H9 (cell line): ENCODE measurements around the gene SPACA5. TPM values are rescaled to one million over a fixed set of nuclear protein-coding genes. Genes with fewer than 3 reads are reported as not detected.
"Not testable (repeated sequence)": the region's sequence is repeated elsewhere in the genome, so short reads cannot be mapped to it uniquely, and the experiment has no call there.

Experiments used
- DNase-seq: peaks from one replicate; pipeline ENCODE4 v3.0.0-alpha.2; 2017
- H2AFZ ChIP-seq: one replicate; pipeline ENCODE4 v1.6.1; 2013; ENCODE audit warnings: mild to moderate bottlenecking, low read length, control low read depth, moderate library complexity
- H2AK5ac ChIP-seq: 2 replicates; pipeline ENCODE4 v1.6.1; 2013; ENCODE audit warnings: low read length, control low read depth, mixed read lengths; ENCODE audit not compliant: insufficient read length
- H2BK120ac ChIP-seq: one replicate; pipeline ENCODE4 v1.6.1; 2013; ENCODE audit warnings: low read depth, mild to moderate bottlenecking, low read length, control low read depth, inconsistent platforms; ENCODE audit not compliant: poor library complexity, severe bottlenecking
- H2BK12ac ChIP-seq: 2 replicates; pipeline ENCODE4 v1.6.1; 2013; ENCODE audit warnings: low read length, control low read depth, mixed read lengths, low read depth; ENCODE audit not compliant: insufficient read length
- H2BK15ac ChIP-seq: 2 replicates; pipeline ENCODE4 v1.6.1; 2013; ENCODE audit warnings: low read depth, low read length, control low read depth
- H2BK20ac ChIP-seq: one replicate; pipeline ENCODE4 v1.6.1; 2013; ENCODE audit warnings: low read depth, mild to moderate bottlenecking, low read length, control low read depth, inconsistent platforms; ENCODE audit not compliant: poor library complexity, severe bottlenecking
- H2BK5ac ChIP-seq: 2 replicates; pipeline ENCODE4 v1.6.1; 2013; ENCODE audit warnings: low read length, control low read depth, mixed read lengths; ENCODE audit not compliant: insufficient read length
- H3K14ac ChIP-seq: 2 replicates; pipeline ENCODE4 v1.6.1; 2013; ENCODE audit warnings: low read length, control low read depth; ENCODE audit not compliant: insufficient read depth
- H3K18ac ChIP-seq: 2 replicates; pipeline ENCODE4 v1.6.1; 2013; ENCODE audit warnings: low read depth, mild to moderate bottlenecking, mixed read lengths, low read length, control low read depth; ENCODE audit not compliant: insufficient read length
- H3K23ac ChIP-seq: 2 replicates; pipeline ENCODE4 v1.6.1; 2013; ENCODE audit warnings: low read length, control low read depth, mixed read lengths, low read depth; ENCODE audit not compliant: insufficient read length
- H3K23me2 ChIP-seq: 2 replicates; pipeline ENCODE4 v1.6.1; 2013; ENCODE audit warnings: low read depth, mild to moderate bottlenecking, mixed read lengths, low read length, control low read depth; ENCODE audit not compliant: insufficient read length, poor library complexity, severe bottlenecking
- H3K27ac ChIP-seq: 2 replicates; pipeline ENCODE4 v1.5.1; 2013; ENCODE audit warnings: low read length, control low read depth, mixed read lengths, low read depth; ENCODE audit not compliant: insufficient read length
- H3K27me3 ChIP-seq: 2 replicates; pipeline ENCODE4 v1.6.1; 2013; ENCODE audit warnings: low read length, control low read depth, inconsistent platforms; ENCODE audit not compliant: insufficient read depth
- H3K4ac ChIP-seq: 2 replicates; pipeline ENCODE4 v1.6.1; 2013; ENCODE audit warnings: low read depth, mild to moderate bottlenecking, control low read depth, inconsistent platforms, low read length, moderate library complexity
- H3K4me1 ChIP-seq: 2 replicates; pipeline ENCODE4 v1.6.1; 2013; ENCODE audit warnings: low read length, control low read depth, inconsistent platforms; ENCODE audit not compliant: insufficient read depth
- H3K4me2 ChIP-seq: 2 replicates; pipeline ENCODE4 v1.6.1; 2013; ENCODE audit warnings: low read length, control low read depth, mixed read lengths; ENCODE audit not compliant: insufficient read length, insufficient read depth
- H3K56ac ChIP-seq: 2 replicates; pipeline ENCODE4 v1.6.1; 2013; ENCODE audit warnings: low read depth, mild to moderate bottlenecking, mixed read lengths, low read length, control low read depth; ENCODE audit not compliant: insufficient read length
- H3K79me1 ChIP-seq: 2 replicates; pipeline ENCODE4 v1.6.1; 2013; ENCODE audit warnings: low read depth, mild to moderate bottlenecking, moderate library complexity, low read length, control low read depth, inconsistent platforms; ENCODE audit not compliant: insufficient read depth, poor library complexity, severe bottlenecking
- H3K79me2 ChIP-seq: 2 replicates; pipeline ENCODE4 v1.6.1; 2013; ENCODE audit warnings: low read length, control low read depth, inconsistent platforms; ENCODE audit not compliant: insufficient read depth
- H3K9ac ChIP-seq: 2 replicates; pipeline ENCODE4 v1.6.1; 2013; ENCODE audit warnings: low read length, control low read depth, mixed read lengths; ENCODE audit not compliant: insufficient read length; ENCODE audit errors: extremely low read depth
- H3K9me3 ChIP-seq: one replicate; pipeline ENCODE4 v1.6.1; 2013; ENCODE audit warnings: low read depth, low read length, inconsistent platforms; ENCODE audit not compliant: control insufficient read depth
- H3T11ph ChIP-seq: one replicate; pipeline ENCODE4 v1.6.1; 2013; ENCODE audit warnings: mild to moderate bottlenecking, low read length, control low read depth, inconsistent platforms
- H4K20me1 ChIP-seq: one replicate; pipeline ENCODE4 v1.6.1; 2013; ENCODE audit not compliant: control insufficient read depth, insufficient read length, insufficient read depth
- H4K5ac ChIP-seq: 2 replicates; pipeline ENCODE4 v1.6.1; 2013; ENCODE audit warnings: low read depth, mild to moderate bottlenecking, mixed read lengths, low read length, control low read depth; ENCODE audit not compliant: insufficient read length
- H4K8ac ChIP-seq: replicated peaks from 2 replicates; pipeline ENCODE4 v1.6.1; 2013; ENCODE audit warnings: low read length, control low read depth, mixed read lengths, low read depth; ENCODE audit not compliant: insufficient read length
- H4K91ac ChIP-seq: 2 replicates; pipeline ENCODE4 v1.6.1; 2013; ENCODE audit warnings: low read depth, mild to moderate bottlenecking, moderate library complexity, mixed read lengths, low read length, control low read depth; ENCODE audit not compliant: insufficient read length
- H3K27ac Mint-ChIP-seq, 3 experiments: 2 replicates in 2 of 3; 3 replicates in 1 of 3; pipeline ENCODE4 v1.8.0; 2020 to 2021; ENCODE audit warnings: mixed read lengths in 3 of 3, mild to moderate bottlenecking in 1 of 3, moderate library complexity in 1 of 3
- H3K27me3 Mint-ChIP-seq: 2 replicates; pipeline ENCODE4 v1.8.0; 2021; ENCODE audit warnings: low read depth, mild to moderate bottlenecking, moderate library complexity, mixed read lengths
- H3K36me3 Mint-ChIP-seq, 3 experiments: 2 replicates in 2 of 3; 3 replicates in 1 of 3; pipeline ENCODE4 v1.8.0; 2020 to 2021; ENCODE audit warnings: low read depth in 3 of 3, mixed read lengths in 3 of 3; ENCODE audit not compliant: insufficient read depth in 1 of 3
- H3K4me1 Mint-ChIP-seq, 2 experiments: 2 replicates each; pipeline ENCODE4 v1.8.0; 2020; ENCODE audit warnings: mixed read lengths in 2 of 2
- H3K4me3 Mint-ChIP-seq, 2 experiments: 2 replicates in 1 of 2; 3 replicates in 1 of 2; pipeline ENCODE4 v1.8.0; 2020 to 2021; ENCODE audit warnings: mild to moderate bottlenecking in 2 of 2, mixed read lengths in 2 of 2, moderate library complexity in 1 of 2
- H3K9me3 Mint-ChIP-seq, 2 experiments: 2 replicates in 1 of 2; 3 replicates in 1 of 2; pipeline ENCODE4 v1.8.0; 2020; ENCODE audit warnings: mild to moderate bottlenecking in 2 of 2, mixed read lengths in 2 of 2, moderate library complexity in 1 of 2
- CTCF ChIP-seq: fragments of 200-600 bp; sonication (generic); conservative IDR thresholded peaks from 3 replicates; pipeline ENCODE4 v1.8.0; 2021; ENCODE audit warnings: antibody characterized with exemption, mild to moderate bottlenecking
- WGBS: extraction: QIAGEN DNeasy Blood & Tissue Kit; methylation state at CpG from one replicate; pipeline ENCODE4 v1.1.7; 2013; ENCODE audit warnings: missing lambda C conversion rate, low lambda C conversion rate, mixed read lengths; ENCODE audit not compliant: insufficient read length; ENCODE audit errors: extremely low coverage; 5-methylcytosine and 5-hydroxymethylcytosine counted together
- total RNA-seq: library from RNA; stranded (reverse); gene quantifications from 2 replicates; pipeline ENCODE4 v1.2.1, GENCODE V29; 2021

SPACA5 gene
- total RNA-seq, 1 experiment from 2014 or later: not detected

- Histone ChIP-seq H4K5ac (no peak within 1 kb of the TSS), H3K4me2 (peak within 1 kb of the TSS; percentile 63), H3K23ac (no peak within 1 kb of the TSS), H3K79me2 (no peaks in the 10 kb centered on the region; the same call in 1 of the 2 replicates), H2BK120ac (no peak within 1 kb of the TSS), H4K20me1 (no peaks in the 10 kb centered on the region), H2BK15ac (no peak within 1 kb of the TSS), H3K18ac (peak within 1 kb of the TSS; percentile 18), H3T11ph (no peak within 1 kb of the TSS), H3K9ac (peak within 1 kb of the TSS; percentile 67), H3K4ac (no peak within 1 kb of the TSS), H3K14ac (peak within 1 kb of the TSS; percentile 21; the same call in 1 of the 2 replicates), H3K27me3 (no peaks in the 10 kb centered on the region), H2BK5ac (no peak within 1 kb of the TSS), H2BK12ac (no peak within 1 kb of the TSS), H3K9me3 (peaks cover 8% of the 10 kb centered on the region), H3K79me1 (no peaks in the 10 kb centered on the region), H2AFZ (no peak within 1 kb of the TSS), H2BK20ac (no peak within 1 kb of the TSS), H3K4me1 (no peaks in the 10 kb centered on the region), H3K23me2 (no peaks in the 10 kb centered on the region), H2AK5ac (no peak within 1 kb of the TSS), H4K91ac (no peak within 1 kb of the TSS), H3K56ac (no peak within 1 kb of the TSS), H4K8ac (no peak within 1 kb of the TSS), H3K27ac (no peak within 1 kb of the TSS)
- peaks cover 8 to 17% (median 9%) of the 10 kb centered on the region in 3 experiments for H3K36me3 Mint-ChIP-seq
- H3K4me3 Mint-ChIP-seq: peak within 1 kb of the TSS; percentile 84 to 97
- peak within 1 kb of the TSS; percentile 94 to 95 (median 94) for H3K27ac Mint-ChIP-seq
- DNase-seq: peak; percentile 93
- no peaks in the 10 kb centered on the region for H3K27me3 Mint-ChIP-seq
- no peak for TF ChIP-seq CTCF
- no CpG with 5 or more reads among the region's 34 CpGs for WGBS
- peaks cover 33 to 43% of the 10 kb centered on the region in 2 experiments for H3K9me3 Mint-ChIP-seq
- H3K4me1 Mint-ChIP-seq: peaks cover 0 to 6% of the 10 kb centered on the region in 2 experiments; a peak in 3 of 4 replicates
These were observed 2.9 kb upstream of the SPACA5 start, which contains the start of gene ZNF182 for GRCh38 chrX:48003758-48004457. Gene ZNF182, minus strand, starts transcription at chrX:48003989. Its CDS starts 1,380 bp downstream, at chrX:48002609.

- not testable (repeated sequence) for H3K79me2 ChIP-seq, H2AK5ac ChIP-seq, H3K27ac ChIP-seq, H3K79me1 ChIP-seq, H3K27me3 Mint-ChIP-seq, H4K5ac ChIP-seq, H3K4ac ChIP-seq, H3K18ac ChIP-seq, H3K27ac Mint-ChIP-seq, H4K91ac ChIP-seq, H2BK15ac ChIP-seq, H3K4me3 Mint-ChIP-seq, H3K4me1 Mint-ChIP-seq, H3T11ph ChIP-seq, H3K23me2 ChIP-seq, H3K9ac ChIP-seq, H3K36me3 Mint-ChIP-seq, H4K20me1 ChIP-seq, H3K9me3 ChIP-seq, H3K4me2 ChIP-seq, DNase-seq, H3K56ac ChIP-seq, H2AFZ ChIP-seq, H3K27me3 ChIP-seq, H3K23ac ChIP-seq, H3K14ac ChIP-seq, H3K4me1 ChIP-seq, H2BK5ac ChIP-seq, H2BK12ac ChIP-seq, H2BK20ac ChIP-seq, H4K8ac ChIP-seq, H2BK120ac ChIP-seq
- WGBS: no CpG with 5 or more reads among the region's 2 CpGs
- H3K9me3 Mint-ChIP-seq: peaks cover 15 to 21% of the 10 kb centered on the region in 2 experiments
These were observed 2.7 kb downstream of the SPACA5 start for GRCh38 chrX:48009445-48009960.
